Measurements from ENCODE around the gene ADRM1.

The ADRM1 gene

DNA sequence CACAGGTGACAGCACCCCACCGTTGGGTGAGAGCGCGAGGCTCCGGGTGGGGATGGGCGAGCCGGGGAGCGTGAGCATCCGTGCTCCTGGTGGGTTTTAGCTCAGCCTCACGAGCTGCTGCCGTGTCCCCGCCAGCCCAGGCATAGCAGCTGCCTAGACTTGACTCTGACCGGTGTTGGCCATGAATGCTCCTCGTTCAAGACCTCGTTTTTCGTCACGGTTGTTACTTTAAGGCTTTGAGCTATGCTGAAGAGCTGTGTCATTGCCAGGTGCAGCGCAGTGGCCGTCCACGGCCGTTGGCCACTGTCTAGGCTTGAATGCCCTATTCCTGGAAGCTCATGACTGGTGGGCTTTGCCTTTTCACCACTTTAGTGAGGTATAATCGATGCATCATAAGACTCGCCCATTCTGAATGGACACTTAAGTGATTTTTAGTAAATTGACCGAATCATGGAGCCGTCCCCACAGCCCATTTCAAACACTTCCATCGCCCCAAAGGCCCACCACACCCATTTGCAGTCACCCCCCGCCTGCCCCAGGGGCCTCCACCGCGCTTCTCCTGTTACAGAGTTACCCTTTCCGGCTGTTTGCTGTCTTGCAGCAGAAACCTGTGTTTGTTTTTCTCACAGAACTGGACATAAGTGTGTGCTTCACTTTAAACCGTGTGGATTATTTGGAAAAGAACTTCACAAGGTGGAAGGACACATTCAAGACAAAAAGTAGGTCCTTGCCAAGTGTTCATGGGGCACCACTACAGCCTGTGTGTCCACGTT, 21.4 kb upstream of the ADRM1 start:
- DNase-seq (ENCODE audit: low spot score), result no peak

DNA sequence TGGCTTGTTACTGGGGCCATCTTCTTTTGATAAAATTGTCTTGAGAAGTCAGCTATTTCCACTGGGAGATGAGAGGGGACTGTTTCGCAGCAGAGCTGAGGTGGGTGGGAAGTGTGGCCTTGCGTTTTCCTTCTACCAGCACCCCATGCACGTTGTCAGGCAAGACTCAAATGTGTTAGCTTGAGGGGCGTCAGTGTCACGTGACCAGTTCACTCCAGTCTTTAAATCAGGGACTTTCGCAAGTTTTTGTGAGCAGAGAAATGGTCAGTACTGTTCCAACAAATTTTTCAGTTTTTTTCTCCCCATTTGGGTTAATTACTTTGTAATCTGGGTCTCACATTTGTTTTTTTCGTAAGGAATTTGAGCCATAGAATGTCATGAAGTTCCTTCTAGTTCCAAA, 20.7 kb upstream of the ADRM1 start:
- DNase-seq (ENCODE audit: low spot score), result no peak

GRCh38 chr20:62282877-62283503, 19.8 kb upstream of the ADRM1 start:
- no peak for DNase-seq (ENCODE audit: low spot score)

- no peak for DNase-seq (ENCODE audit: low spot score)
Measured at GRCh38 chr20:62284448-62284847, 18.3 kb upstream of the ADRM1 start.

DNA sequence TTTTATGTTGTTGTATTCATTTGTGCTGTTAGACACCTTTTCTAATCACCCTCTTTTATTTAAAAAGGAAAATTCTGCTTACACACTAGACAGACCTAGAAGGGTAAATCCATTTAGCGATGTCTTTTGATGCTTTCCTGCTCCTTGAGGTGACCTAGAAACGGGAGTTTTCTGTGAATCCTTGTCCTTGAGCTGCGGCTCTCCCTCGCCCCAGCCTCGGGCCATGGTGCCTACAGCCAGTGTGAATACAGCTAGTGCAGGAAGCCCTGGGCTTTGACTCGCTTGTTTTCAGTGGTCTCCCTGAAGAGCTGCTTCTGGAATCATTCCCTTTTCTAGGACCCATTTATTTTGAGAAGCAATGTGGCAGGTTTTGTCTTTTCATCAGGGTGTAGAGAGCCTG, 17.6 kb upstream of the ADRM1 start:
- no peak for DNase-seq (ENCODE audit: low spot score)

- DNase-seq (ENCODE audit: low spot score), result no peak
Measured at GRCh38 chr20:62285722-62286121, 17.1 kb upstream of the ADRM1 start.

DNA sequence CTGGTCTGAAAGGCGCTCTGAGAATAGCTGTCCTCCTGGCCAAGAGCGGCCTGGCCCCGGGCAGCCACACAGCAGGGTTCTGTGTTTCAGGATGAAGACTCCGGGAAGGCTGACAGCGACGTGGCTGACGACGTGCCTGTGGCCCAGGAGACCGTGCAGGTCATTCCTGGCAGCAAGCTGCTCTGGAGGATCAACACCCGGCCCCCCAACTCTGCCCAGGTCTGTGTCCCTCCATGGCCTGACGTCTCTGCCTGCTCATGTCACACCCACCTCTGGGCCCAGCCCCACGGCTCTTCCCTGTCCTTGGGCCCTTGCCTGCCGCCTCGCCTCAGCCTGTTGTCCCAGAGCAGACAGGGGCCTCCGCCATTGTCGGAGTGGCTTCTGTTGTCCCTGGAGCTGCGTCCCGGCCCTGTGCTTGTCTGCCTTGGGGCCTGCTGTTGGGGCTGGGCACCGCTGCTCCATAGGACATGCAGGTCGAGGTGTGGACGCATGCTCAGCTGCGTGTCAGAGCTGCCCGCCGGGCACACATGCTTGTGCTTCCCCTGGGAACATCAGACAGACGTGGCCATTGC, 16.2 kb upstream of the ADRM1 start:
- no peak for DNase-seq (ENCODE audit: low spot score)

GRCh38 chr20:62287129-62287528, 15.7 kb upstream of the ADRM1 start:
- DNase-seq (ENCODE audit: low spot score), result no peak

GRCh38 chr20:62287759-62288534, 14.8 kb upstream of the ADRM1 start:
- DNase-seq (ENCODE audit: low spot score), result no peak

GRCh38 chr20:62288535-62289105, 14.2 kb upstream of the ADRM1 start:
- DNase-seq (ENCODE audit: low spot score), result no peak

DNA sequence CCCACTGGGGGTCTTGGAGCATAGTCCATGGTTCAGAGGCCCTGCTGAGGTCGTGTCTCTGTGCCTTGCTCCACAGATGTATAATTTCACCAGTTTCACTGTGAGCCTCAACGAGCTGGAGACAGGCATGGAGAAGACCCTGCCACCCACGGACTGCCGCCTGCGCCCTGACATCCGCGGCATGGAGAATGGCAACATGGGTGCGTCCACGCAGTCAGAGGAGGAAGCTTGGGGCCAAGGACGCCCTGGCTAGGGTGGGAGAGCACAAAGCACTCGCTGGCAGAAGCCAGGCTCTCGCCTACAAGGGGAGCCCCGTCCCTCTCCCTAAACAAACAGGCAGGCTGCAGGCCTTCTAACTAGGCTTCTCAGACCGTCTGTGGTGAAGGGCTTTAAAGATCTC, 13.7 kb upstream of the ADRM1 start:
- DNase-seq (ENCODE audit: low spot score), result no peak

DNA sequence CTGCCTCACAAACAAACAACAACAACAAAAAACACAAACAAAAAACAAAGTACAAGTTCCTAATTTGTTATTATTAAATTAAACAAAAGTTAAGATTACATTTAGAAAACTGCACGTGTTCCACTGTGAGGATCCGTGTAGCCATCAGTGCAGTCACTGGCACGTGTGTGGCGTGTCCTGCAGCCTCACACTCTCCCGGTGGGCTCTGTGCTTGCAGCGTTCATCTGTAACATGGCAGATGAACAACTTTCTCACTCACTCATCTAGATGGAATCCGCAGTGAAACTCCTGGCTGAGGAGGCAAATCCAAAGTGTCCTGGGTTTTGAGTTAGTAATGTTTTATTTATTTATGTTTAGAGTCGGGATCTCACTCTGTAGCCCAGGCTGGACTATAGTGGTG, 12.9 kb upstream of the ADRM1 start:
- DNase-seq (ENCODE audit: low spot score), result no peak

- DNase-seq (ENCODE audit: low spot score), result no peak
Measured at GRCh38 chr20:62291251-62292066, 11.3 kb upstream of the ADRM1 start.

DNA sequence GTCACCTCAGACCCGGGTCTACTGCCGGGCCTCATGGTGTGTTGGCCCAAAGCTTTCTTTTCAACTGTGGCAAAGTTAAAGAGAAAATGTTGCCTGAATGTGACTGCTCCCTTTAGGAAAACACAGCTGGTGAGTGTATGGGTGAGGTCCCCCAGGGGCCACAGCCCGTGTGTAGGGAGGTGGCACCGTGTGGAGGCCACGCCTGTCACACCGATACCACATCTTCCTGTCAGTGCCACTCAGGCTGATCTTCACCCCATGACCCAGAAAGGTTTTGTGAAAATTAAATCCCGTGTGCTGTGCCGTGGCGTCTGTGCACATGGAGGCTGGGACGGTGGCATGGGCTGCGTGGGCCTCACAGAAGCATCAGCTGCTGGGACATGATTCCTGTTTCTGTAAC, 10.7 kb upstream of the ADRM1 start:
- DNase-seq (ENCODE audit: low spot score), result no peak

GRCh38 chr20:62293111-62293784, 9.5 kb upstream of the ADRM1 start:
- no peak for DNase-seq (ENCODE audit: low spot score)

DNA sequence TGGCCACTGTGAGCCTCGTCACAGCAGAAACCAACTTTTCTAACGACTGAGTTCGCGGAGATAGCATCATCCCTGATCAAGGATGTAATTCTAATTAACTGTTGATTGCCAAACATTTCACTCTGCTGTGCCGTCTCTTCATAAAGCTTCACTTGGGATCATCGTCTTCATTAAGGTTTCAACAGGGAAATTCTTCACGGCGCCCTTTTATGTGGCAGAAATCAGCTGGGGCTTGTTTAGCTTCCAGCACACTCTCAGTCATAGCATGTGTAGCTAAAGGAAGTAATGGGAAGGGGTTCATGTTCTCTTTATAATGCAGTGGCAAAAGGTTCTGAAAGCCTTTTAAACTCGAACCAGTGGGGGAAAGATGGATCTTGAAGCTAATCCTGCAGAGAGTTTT, 8.9 kb upstream of the ADRM1 start:
- DNase-seq (ENCODE audit: low spot score), result no peak

GRCh38 chr20:62294516-62294915, 8.3 kb upstream of the ADRM1 start:
- no peak for DNase-seq (ENCODE audit: low spot score)

DNA sequence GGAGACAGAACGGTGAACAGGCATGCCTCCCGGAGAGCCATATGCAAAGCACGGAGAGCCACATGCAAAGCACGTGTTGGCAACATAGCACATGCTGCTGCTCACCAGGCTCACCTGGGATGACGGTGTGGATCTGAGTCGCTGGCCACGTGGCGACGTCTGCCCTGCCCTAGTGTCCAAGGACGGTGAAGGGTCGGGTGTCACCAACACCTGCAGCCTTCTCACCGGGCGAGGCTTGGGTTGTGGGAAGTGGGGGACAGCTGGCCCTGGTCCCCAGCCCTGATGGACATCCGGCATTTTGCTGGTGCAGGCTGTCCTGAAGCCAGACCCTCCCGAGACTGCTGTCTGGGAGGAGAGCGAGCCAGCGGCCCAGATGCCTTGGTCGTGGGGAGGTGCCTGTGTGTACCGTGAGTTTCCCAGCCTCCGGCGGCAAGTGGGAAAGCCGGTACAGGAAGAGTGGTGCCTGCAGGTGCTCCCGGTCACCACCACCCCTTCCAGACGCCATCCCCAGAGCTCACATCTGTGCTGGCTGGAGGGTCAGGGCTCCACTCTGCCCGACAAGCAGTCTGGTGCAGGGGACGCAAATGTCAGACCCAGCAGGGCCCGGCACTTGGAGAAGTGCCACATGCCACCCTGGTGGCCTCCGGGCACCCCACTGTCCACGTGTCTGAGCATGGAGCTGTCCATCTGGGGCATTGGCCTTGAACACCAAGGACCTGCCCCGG, 5.9 kb upstream of the ADRM1 start:
- no peak for DNase-seq (ENCODE audit: low spot score)

GRCh38 chr20:62297449-62298227, 5.2 kb upstream of the ADRM1 start:
- DNase-seq (ENCODE audit: low spot score), result no peak

All from SW480 (cell line).